Keratinocyte (primary cell): ENCODE results near the gene ASTN1. TPM values are rescaled to one million over a fixed set of nuclear protein-coding genes. Genes with fewer than 3 reads are reported as not detected.

Source experiments
- DNase-seq: peaks from one replicate; pipeline ENCODE4 v3.0.0-alpha.2; 2011; ENCODE audit warnings: low read depth, missing footprints, low spot score
- FAIRE-seq: peaks from 2 replicates; lab custom pipeline; 2011; peaks lifted over from hg19 to GRCh38; lab: Jason Lieb, UNC
- H2AFZ ChIP-seq: 2 replicates; pipeline ENCODE4 v1.6.0; 2012; ENCODE audit warnings: low read length, control low read depth, inconsistent platforms; ENCODE audit not compliant: control insufficient read depth
- H3K27ac ChIP-seq: 2 replicates; pipeline ENCODE4 v1.5.1; 2011; ENCODE audit warnings: low read length; ENCODE audit not compliant: control insufficient read depth, insufficient read depth
- H3K27me3 ChIP-seq: 3 replicates; pipeline ENCODE4 v1.6.0; 2011; ENCODE audit warnings: low read length; ENCODE audit not compliant: control insufficient read depth, insufficient read depth; ENCODE audit errors: extremely low read depth
- H3K36me3 ChIP-seq, 2 experiments: 2 replicates in 1 of 2; 3 replicates in 1 of 2; pipeline ENCODE4 v1.5.1; 2011; ENCODE audit warnings: low read length in 2 of 2, mild to moderate bottlenecking in 1 of 2; ENCODE audit not compliant: control insufficient read depth in 2 of 2, insufficient read depth in 2 of 2; ENCODE audit errors: extremely low read depth in 1 of 2
- H3K4me1 ChIP-seq: 3 replicates; pipeline ENCODE4 v1.5.1; 2011; ENCODE audit warnings: low read length; ENCODE audit not compliant: control insufficient read depth, insufficient read depth; ENCODE audit errors: extremely low read depth
- H3K4me2 ChIP-seq: 3 replicates; pipeline ENCODE4 v1.6.0; 2011; ENCODE audit warnings: low read depth, low read length; ENCODE audit not compliant: control insufficient read depth, insufficient read depth; ENCODE audit errors: extremely low read depth
- H3K4me3 ChIP-seq, 3 experiments: fragments of 200-600 bp in 1 of 3; sonication (generic) in 1 of 3; 2 replicates in 2 of 3; 3 replicates in 1 of 3; pipeline ENCODE4 v1.5.1; 2011 to 2016; ENCODE audit warnings: low read length in 3 of 3, mild to moderate bottlenecking in 3 of 3, control low read depth in 2 of 3, inconsistent platforms in 1 of 3, low read depth in 1 of 3, mixed read lengths in 1 of 3, mixed run types in 1 of 3, moderate library complexity in 1 of 3; ENCODE audit not compliant: control insufficient read depth in 2 of 3, insufficient read depth in 2 of 3; ENCODE audit errors: extremely low read depth in 1 of 3
- H3K79me2 ChIP-seq: 2 replicates; pipeline ENCODE4 v1.6.0; 2012; ENCODE audit warnings: low read length; ENCODE audit not compliant: control insufficient read depth, insufficient read depth
- H3K9ac ChIP-seq: 3 replicates; pipeline ENCODE4 v1.6.0; 2011; ENCODE audit warnings: low read length; ENCODE audit not compliant: control insufficient read depth, insufficient read depth; ENCODE audit errors: extremely low read depth
- H3K9me1 ChIP-seq: 3 replicates; pipeline ENCODE4 v1.6.0; 2011; ENCODE audit warnings: low read length; ENCODE audit not compliant: control insufficient read depth, insufficient read depth; ENCODE audit errors: extremely low read depth
- H3K9me3 ChIP-seq: 2 replicates; pipeline ENCODE4 v1.5.1; 2012; ENCODE audit warnings: low read depth, low read length; ENCODE audit not compliant: control insufficient read depth
- H4K20me1 ChIP-seq: 3 replicates; pipeline ENCODE4 v1.6.0; 2011; ENCODE audit warnings: low read length; ENCODE audit not compliant: control insufficient read depth, insufficient read depth; ENCODE audit errors: extremely low read depth
- EZH2 ChIP-seq: IDR thresholded peaks from one replicate; pipeline ENCODE4 v1.6.1; 2012; ENCODE audit warnings: inconsistent platforms, mild to moderate bottlenecking, low read length, moderate library complexity
- dilution Hi-C: fragments of 300-500 bp; cut with MboI; formaldehyde crosslinking; loops from one replicate; pipeline ENCODE4 v1.7.0; 2020; ENCODE audit warnings: low sequenced_read_pairs; ENCODE audit not compliant: extremely low pct_ligation_motif_present
- polyA plus RNA-seq, 5 experiments: library from polyadenylated mRNA; depleted of rRNA in 3 of 5; stranded (reverse) in 3 of 5; stranded (forward) in 1 of 5; unstranded in 1 of 5; fragments of >200 nt; gene quantifications; 1 replicate in 1 of 5; 2 replicates in 3 of 5; 3 replicates in 1 of 5; pipeline versions ENCODE4 v1.2.1 to v1.2.3, GENCODE V29; 2011 to 2012; ENCODE audit warnings: missing spikeins in 2 of 5, low read depth in 1 of 5, low replicate concordance in 1 of 5
- TF ChIP-seq, protein P1 (sequence below), 3 experiments: IDR thresholded peaks in 1 of 3; conservative IDR thresholded peaks in 1 of 3; optimal IDR thresholded peaks in 1 of 3; 2 replicates in 2 of 3; 3 replicates in 1 of 3; pipeline versions ENCODE3 to v1.5.1; 2011; ENCODE audit warnings: low read length in 3 of 3, mild to moderate bottlenecking in 3 of 3, moderate library complexity in 2 of 3, control low read depth in 1 of 3, inconsistent platforms in 1 of 3; ENCODE audit not compliant: insufficient read depth in 2 of 3; ENCODE audit errors: extremely low read depth in 1 of 3

Gene ASTN1
- polyA plus RNA-seq, 1 donor (not counting 4 experiments of a cell fraction or from before 2014, with no cell fraction given), result 0.08 TPM

DNA sequence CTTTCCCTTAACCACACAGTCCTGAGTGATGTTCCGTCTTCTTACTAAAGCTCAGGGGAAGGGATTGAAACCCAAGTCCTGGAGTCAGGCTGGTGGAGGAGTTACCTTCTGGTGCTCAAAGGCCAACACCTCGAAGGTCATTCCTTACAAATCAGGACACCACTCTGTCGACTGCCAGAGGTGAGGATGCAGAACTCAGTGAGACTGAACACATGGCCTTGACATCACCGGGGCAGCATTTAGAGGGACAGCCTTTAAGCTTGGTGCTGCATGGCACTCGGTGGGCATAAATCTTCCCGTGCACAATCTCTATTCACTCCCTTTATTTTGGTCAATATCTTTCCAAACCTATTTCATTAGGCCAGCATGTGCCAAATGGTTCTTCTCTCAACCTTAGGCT, 130.9 kb downstream of the ASTN1 start:
- Histone ChIP-seq H3K79me2 (no peaks in the 10 kb centered on the region), H3K4me1 (no peaks in the 10 kb centered on the region), H3K9me3 (no peaks in the 10 kb centered on the region), H3K27ac (no peak overlapping the region), H2AFZ (no peak overlapping the region), H3K27me3 (no peaks in the 10 kb centered on the region), H3K36me3 (no peaks in the 10 kb centered on the region), H3K4me3 (no peak overlapping the region), H3K4me2 (no peak overlapping the region), H3K9me1 (no peaks in the 10 kb centered on the region), H3K9ac (no peak overlapping the region), H4K20me1 (no peaks in the 10 kb centered on the region)
- DNase-seq (no peak), FAIRE-seq (no peak)
- TF ChIP-seq EZH2, result no peak
- TF ChIP-seq, protein P1, sequence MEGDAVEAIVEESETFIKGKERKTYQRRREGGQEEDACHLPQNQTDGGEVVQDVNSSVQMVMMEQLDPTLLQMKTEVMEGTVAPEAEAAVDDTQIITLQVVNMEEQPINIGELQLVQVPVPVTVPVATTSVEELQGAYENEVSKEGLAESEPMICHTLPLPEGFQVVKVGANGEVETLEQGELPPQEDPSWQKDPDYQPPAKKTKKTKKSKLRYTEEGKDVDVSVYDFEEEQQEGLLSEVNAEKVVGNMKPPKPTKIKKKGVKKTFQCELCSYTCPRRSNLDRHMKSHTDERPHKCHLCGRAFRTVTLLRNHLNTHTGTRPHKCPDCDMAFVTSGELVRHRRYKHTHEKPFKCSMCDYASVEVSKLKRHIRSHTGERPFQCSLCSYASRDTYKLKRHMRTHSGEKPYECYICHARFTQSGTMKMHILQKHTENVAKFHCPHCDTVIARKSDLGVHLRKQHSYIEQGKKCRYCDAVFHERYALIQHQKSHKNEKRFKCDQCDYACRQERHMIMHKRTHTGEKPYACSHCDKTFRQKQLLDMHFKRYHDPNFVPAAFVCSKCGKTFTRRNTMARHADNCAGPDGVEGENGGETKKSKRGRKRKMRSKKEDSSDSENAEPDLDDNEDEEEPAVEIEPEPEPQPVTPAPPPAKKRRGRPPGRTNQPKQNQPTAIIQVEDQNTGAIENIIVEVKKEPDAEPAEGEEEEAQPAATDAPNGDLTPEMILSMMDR (optimal IDR thresholded peaks at IDR 0.05 in 1 of 3, IDR thresholded peaks at IDR 0.05 in 1 of 3, conservative IDR thresholded peaks at IDR 0.05 in 1 of 3; ENCODE audit: extremely low read depth in 1 of 3, insufficient read depth in 2 of 3, low read length in 3 of 3), result no peak
- dilution Hi-C loops, result no loop called here

DNA sequence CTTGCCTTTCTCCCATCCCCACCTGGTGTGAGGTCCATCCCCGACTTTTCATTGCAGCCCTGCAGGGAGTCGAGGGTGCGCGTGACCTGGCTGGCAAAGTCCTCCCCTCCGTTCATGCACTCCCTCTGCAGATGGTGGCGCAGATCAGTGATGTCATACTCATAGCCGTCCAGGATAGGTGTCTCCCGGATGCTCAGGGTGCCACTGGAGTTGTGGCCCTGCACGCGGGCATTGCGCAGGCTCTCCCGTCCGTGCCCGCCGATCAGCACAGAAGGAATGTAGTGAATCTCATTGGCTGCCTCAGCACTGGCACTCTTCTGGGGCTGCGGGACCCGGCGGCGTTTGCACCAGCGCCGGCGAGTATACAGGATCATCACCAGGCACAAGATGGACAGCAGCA, 132.1 kb downstream of the ASTN1 start:
- Histone ChIP-seq H3K9me3 (no peaks in the 10 kb centered on the region), H3K79me2 (no peaks in the 10 kb centered on the region), H3K4me3 (no peak overlapping the region), H3K9ac (no peak overlapping the region), H3K36me3 (no peaks in the 10 kb centered on the region), H3K27me3 (no peaks in the 10 kb centered on the region), H2AFZ (no peak overlapping the region), H4K20me1 (no peaks in the 10 kb centered on the region), H3K9me1 (no peaks in the 10 kb centered on the region), H3K27ac (no peak overlapping the region), H3K4me1 (no peaks in the 10 kb centered on the region), H3K4me2 (no peak overlapping the region)
- DNase-seq, result no peak
- no peak for FAIRE-seq
- no peak for TF ChIP-seq EZH2
- TF ChIP-seq, protein P1 (optimal IDR thresholded peaks at IDR 0.05 in 1 of 3, IDR thresholded peaks at IDR 0.05 in 1 of 3, conservative IDR thresholded peaks at IDR 0.05 in 1 of 3; ENCODE audit: extremely low read depth in 1 of 3, insufficient read depth in 2 of 3, low read length in 3 of 3), result no peak
- dilution Hi-C loops, result no loop called here
